ENCODE results near the gene KCNJ4.

Gene KCNJ4

GRCh38 chr22:38455076-38455529 is at the start of gene KCNJ4:
Gene KCNJ4 (minus strand): TSS chr22:38455199. CDS start chr22:38428132, 27,067 bp downstream.
- DNase-seq (ENCODE audit: low read depth), result no peak

DNA sequence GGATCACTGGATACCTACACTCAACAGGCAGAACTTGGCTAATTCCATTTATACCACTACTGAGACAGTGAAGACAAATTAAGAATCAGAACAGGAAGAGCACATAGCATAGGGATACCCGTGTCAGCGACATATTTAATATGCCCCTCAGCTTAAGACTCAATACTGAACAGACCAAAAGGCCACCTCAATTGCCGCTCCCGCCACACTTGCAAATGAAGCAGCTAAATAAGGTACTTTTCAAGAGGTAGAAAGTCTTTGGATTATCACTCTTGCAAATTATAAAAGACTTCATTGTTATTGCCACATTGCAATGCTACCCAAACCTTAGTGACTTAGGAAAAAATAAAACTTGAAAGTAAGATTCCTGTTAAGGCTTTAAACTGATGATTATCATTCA is 48.0 kb upstream of the KCNJ4 start:
- no peak for DNase-seq (ENCODE audit: low read depth)

GRCh38 chr22:38501797-38502672 is 47.0 kb upstream of the KCNJ4 start:
- no peak for DNase-seq (ENCODE audit: low read depth)

GRCh38 chr22:38497869-38498268 is 42.9 kb upstream of the KCNJ4 start:
- DNase-seq (ENCODE audit: low read depth), result no peak

GRCh38 chr22:38494939-38495338 is 39.9 kb upstream of the KCNJ4 start:
- DNase-seq (ENCODE audit: low read depth), result no peak

DNA sequence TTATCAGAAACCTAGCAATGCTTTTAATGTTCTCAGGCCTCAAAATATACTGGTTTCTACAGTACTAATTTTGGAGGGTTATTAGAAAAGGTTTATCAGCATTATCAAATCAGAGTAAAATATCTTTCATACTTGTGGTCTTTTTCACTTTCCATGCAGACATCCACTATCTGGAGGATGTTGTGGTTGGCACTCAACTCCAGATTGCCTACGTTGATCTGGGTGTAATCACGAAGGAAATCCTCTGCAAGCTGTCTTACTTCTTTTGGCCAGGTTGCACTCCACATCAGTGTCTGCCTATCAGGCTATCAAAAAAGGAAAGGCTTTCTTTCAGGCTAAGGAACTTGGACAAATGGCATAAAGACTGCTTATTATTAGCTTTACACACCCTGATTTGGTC is 39.5 kb upstream of the KCNJ4 start:
- no peak for DNase-seq (ENCODE audit: low read depth)

GRCh38 chr22:38491707-38492348 is 36.8 kb upstream of the KCNJ4 start:
- no peak for DNase-seq (ENCODE audit: low read depth)

- DNase-seq (ENCODE audit: low read depth), result no peak
Observed at GRCh38 chr22:38490915-38491314, 35.9 kb upstream of the KCNJ4 start.

DNA sequence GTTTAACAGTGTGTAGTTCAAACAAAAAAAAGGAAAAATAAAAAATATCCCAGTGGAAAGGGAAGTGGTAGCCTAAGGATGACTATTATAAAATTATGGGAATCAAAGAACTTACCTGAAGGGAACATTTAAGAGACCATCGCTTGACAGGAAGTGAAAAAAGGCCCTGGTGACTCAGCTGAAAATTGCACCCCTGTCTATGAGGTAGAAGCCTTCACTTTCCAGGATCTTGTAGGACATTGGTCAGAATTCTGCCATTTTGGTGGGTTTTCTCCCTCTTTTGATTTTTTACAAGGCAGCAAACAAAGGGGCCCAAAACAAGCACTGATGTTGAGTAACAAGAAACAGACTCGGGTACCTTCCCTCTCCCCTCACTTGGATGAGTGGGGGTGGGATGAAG is 35.5 kb upstream of the KCNJ4 start:
- no peak for DNase-seq (ENCODE audit: low read depth)

DNA sequence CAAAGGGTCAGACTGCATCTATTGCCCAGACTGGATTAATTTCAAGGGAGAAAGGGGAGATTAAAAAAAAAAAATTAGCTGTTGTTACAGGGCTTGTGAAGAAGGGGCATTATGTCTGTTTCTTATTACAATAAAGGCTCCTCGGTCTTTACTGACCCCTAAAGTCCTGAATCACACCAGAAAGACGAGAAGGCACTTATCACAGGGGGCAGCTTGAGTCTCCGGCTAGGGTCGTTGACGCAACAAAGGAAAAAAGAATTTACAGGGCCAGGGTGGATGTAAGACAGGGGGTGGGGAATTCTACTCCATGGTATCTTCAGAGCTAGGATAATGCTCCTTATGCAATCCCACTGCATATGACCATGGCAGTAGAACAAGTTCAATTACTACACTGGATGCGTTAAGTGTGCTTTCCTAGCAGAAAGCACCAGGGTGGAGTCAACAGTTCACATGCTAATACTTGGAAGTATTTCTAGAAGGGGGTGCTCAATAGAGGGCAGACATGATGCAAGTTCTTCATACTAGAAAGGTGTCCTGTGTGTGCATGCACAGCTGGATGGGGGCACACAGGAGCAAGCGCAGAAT is 34.7 kb upstream of the KCNJ4 start:
- no peak for DNase-seq (ENCODE audit: low read depth)

- no peak for DNase-seq (ENCODE audit: low read depth)
Observed at GRCh38 chr22:38489142-38489541, 34.1 kb upstream of the KCNJ4 start.

DNA sequence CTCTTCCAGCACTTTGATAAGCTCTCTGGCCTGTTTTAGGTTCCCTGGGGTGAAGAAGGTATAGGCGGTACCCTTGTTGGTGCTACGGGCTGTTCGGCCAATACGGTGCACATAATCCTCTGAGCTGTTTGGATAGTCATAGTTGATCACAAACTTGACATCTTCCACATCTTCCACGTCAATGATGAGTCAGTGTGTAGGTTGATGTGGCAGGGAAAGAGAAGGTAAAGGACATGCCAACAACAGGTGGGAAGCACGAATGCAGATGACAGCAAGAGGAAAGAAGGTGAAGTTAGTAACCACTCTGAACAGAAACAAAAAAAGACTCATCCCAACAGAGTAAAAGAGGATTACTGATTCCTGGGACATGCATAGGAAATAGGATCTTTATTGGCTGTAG is 32.9 kb upstream of the KCNJ4 start:
- DNase-seq (ENCODE audit: low read depth), result no peak

DNA sequence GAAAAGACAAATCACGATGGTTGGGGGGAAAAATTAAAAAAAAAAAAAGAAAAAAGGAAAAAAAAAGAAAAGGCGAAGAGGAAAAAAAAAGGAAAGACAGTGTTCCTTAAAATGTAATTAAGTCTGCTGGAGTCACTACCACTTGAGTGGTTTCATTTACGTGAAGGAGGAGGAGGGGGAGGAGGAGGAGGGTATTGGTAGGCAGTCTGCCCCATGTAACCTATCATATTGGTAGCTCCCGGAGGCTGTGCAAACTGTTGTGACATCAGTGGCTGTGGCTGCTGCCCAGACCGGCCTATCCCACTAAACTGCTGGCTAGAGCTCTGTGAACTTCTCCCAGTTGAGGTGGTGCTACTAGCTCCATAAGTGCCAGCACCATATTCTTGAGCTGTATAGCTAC is 30.8 kb upstream of the KCNJ4 start:
- no peak for DNase-seq (ENCODE audit: low read depth)

DNA sequence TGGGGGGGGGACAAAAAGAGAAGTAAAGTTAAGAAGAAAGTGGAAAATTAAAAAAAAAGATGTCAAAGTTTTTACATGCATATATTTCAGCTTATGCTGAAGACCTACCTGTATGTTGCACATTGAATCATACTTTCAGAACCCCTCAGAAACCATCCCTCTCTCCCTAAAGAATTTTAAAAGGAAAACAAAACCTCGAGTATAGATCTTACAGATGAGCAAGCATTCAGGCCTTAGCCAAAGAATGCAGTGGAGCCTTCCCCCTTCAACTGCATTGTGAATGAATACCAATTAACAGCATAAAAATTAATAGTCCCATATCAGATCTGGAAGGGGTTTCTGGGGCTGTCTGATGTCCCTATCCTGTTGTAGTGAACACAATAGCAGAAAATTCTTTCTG is 29.2 kb upstream of the KCNJ4 start:
- DNase-seq (ENCODE audit: low read depth), result no peak

DNA sequence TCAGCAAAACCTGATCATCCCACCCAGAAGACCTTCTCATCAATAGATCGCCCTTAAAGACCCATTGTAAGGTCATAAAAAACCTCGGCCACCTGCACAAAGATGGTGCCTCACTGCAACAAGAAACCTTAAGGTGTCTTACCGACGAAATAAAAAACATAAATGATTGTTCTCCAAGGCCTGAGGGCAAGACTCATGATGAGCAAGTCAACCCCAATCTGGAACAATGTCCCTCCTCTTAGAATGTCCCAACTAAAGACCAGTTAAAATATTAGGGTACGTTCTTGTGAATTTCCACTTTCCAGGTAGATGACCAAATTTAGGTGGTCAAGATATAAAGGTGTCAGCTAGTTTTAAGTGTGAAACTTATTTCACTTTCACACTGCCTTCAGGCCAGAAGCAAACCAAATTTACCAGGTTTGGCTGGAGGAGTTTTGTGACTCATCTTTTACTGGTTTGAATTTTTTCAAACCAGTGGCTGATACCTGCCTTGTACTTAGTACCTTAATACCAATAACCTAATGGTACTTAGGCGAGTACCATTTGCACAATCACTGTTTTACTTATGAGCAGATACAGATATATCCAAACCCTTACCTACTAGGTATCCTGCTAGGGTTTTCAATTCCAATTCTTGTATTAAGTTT is 27.8 kb upstream of the KCNJ4 start:
- DNase-seq (ENCODE audit: low read depth), result no peak

GRCh38 chr22:38481871-38482332 is 26.9 kb upstream of the KCNJ4 start:
- DNase-seq (ENCODE audit: low read depth), result no peak

DNA sequence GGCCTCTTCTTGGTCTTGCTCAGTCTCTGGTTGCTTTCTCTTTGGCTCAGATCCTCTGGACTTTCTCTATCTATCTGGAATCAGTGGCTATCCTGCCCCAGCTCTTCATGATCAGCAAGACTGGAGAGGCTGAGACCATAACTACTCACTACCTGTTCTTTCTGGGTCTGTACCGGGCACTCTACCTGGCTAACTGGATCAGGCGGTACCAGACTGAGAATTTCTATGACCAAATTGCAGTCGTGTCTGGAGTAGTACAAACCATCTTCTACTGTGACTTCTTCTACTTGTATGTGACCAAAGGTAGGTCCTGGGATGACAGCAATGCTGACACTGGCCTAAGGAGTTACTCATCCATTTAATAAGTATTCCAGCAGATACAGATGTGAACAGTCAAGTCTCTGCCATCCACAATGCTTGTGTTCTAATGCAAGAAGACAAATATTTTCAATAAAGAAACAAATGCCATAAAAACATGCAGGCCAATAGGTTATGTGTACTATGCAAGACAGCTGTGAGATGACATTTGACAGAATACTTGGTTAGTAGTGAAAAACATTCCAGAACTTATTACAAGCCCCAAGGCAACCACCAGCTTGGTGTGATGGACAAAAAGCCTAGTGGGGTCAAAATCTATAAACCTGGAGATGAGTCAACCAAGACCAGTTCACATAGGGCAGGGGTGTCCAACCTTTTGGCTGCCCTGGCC is 26.3 kb upstream of the KCNJ4 start:
- DNase-seq (ENCODE audit: low read depth), result no peak

GRCh38 chr22:38479096-38479837 is 24.3 kb upstream of the KCNJ4 start:
- DNase-seq (ENCODE audit: low read depth), result no peak

- no peak for DNase-seq (ENCODE audit: low read depth)
Observed at GRCh38 chr22:38477585-38477984, 22.6 kb upstream of the KCNJ4 start.

DNA sequence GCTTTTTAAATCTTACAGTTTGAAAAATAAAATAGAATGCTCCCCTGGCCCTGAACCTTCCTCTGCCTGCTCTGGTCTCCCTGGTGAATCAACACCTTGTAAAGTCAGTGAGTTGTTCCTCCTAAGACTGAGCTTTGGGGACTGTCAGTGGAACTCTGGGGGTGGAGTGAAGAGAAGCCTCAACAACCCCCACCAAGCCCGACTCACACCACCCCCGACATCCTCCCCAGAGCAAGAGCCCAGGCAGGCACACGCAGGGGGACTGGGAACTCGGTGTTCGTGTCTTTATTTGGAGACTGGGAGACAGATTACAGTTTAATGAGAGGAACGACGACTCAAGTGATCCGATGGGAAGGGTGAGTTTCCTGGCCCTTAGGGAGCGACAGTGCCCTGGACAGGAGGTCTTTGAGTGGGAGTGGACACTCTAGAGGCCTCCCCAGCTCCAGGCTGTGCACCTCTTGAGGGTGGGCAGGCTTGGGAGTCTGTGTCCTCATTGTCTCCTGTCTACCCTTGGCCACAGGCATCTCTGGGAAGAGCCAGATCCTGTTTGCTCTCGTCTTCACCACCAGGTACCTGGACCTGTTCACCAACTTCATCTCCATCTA is 19.1 kb upstream of the KCNJ4 start:
- no peak for DNase-seq (ENCODE audit: low read depth)

GRCh38 chr22:38471237-38471636 is 16.2 kb upstream of the KCNJ4 start:
- no peak for DNase-seq (ENCODE audit: low read depth)

All from ELR (cell line).